GM19438 (cell line): Measurements from ENCODE around the gene PET100.

ENCODE experiments used
- ATAC-seq: cut with Tn5 transposase; IDR thresholded peaks from one replicate; pipeline ENCODE4 v1.9.1; 2021; ENCODE audit warnings: low read depth; ENCODE audit not compliant: unreplicated experiment

The PET100 gene, protein sequence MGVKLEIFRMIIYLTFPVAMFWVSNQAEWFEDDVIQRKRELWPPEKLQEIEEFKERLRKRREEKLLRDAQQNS

DNA sequence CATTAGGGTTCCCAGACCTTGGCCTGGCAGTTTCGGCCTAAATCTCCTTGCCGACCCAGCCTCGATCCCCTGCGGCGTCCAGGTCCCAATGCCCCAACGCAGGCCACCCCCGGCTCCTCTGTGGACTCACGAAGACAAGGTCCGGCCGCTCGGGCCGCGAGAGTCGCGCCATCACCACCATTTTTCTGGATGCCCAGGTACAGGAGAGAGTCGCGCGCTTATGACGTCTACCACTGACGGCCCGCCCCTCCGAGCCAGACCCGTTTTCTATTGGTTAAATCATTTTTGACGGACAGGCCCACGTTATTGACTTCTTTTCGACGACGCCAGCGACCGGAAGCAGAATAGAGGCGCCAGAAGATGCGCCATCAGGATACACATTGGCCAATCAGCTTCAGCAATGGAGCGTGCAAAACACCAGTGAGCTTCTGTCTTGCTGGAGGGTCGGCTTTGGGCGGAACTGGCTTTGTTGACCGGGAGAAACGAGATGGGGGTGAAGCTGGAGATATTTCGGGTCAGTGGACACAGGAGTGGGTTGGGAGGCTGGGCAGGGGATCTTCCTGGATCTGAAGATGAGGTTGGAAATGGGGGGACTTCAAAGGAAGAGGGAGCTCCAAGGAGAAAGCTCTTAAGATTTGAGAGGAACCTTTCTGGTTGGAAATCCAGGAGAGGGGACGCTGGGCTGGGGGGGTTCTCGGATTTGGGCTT lies at the start of gene PET100, which contains the start of gene XAB2:
TSS of gene PET100 (plus strand) at position 447 of the 708 bp plus-strand sequence. CDS start at position 488, 41 bp downstream.
TSS of gene XAB2 (minus strand) at position 199 of the 708 bp plus-strand sequence. CDS start at position 181, 18 bp downstream.
- peak; percentile 88 for ATAC-seq

DNA sequence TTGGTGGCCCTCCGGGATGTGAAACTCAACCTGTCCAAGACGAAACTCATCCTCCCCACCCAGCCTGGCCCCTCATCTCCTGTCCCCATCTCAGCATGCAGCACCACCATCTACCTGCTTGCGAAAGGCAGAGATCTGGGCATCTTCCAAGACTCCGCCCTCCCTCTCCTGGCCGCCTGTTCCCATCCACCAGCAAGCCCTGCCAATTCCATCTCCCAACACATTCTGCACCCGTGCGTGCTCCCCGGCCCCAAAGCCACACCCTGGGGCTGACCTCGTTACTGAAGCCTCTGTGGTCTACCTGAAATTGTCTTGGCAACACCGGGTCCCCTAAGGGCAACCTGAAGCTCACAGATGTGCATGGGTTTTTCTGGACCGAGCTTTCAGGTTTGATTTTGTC lies 47.1 kb upstream of the PET100 start:
- no peak for ATAC-seq

DNA sequence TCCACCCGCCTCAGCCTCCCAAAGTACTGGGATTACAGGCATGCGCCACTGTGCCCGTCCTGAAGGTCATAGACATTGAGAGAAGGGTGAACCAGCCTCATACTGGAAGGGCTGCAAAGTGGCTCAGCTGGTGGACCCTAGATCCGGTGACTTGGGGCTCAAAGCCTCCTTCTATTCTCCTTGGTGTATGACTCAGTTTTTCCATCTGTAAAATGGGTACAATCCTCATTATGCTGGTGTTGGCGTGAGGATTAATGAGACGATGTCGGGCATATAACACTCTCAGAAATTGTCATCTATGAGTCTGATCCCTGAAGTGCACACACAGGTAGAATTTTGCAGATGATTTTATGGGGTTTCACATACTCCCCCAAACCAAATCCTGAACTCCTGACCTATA lies 39.8 kb upstream of the PET100 start:
- ATAC-seq = no peak

DNA sequence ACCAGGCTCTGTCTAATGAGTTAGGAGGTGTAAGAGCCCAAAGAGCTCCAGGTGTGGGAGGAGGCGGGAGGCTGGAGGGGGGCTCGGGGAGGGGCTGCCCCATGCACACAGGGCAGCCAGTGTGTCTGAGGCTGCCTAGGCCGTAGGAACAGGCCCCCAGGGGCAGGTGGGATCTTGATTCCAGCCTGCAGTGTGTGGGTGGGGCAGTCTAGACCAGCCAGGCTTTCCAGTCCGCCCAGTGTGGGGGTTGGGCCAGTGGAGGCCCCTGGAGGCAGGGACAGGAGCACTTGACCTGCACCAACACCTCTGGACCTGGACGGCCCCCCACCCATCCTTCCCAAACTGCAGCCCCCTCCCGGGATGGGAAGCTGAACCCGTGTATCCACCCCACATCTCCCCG lies 39.3 kb upstream of the PET100 start:
- no peak for ATAC-seq

DNA sequence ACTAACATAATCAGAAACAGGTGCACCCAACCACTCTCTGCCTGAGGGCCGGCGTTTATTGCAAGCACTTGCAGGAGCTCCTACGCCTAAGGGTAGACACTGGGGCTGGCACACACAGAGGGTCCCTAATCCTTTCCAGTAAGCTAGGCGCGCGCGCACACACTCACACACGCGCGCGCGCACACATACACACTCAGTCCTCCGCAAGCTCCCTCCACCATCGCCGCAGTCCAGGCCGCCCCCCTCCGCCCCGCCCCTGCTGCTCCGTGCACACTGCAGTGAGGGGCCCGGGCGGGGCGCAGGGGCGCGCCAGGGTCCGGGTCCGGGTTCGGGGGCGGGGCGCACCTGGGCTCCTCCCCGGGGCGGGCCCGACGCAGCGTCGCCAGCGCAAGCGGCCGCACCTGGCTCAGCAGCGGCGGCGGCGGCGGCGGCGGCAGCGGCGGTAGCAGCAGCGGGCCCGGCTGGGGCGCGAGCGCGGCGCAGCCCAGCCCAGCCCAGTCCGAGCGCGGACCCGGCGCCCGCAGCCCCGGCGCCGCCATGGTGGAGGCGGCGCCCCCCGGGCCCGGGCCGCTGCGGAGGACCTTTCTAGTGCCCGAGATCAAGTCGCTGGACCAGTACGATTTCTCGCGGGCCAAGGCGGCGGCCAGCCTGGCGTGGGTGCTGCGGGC lies 34.0 kb upstream of the PET100 start, which contains the start of gene CAMSAP3:
TSS of gene CAMSAP3 (plus strand) at position 398 of the 668 bp plus-strand sequence. CDS start at position 538, 140 bp downstream.
- ATAC-seq = no peak

DNA sequence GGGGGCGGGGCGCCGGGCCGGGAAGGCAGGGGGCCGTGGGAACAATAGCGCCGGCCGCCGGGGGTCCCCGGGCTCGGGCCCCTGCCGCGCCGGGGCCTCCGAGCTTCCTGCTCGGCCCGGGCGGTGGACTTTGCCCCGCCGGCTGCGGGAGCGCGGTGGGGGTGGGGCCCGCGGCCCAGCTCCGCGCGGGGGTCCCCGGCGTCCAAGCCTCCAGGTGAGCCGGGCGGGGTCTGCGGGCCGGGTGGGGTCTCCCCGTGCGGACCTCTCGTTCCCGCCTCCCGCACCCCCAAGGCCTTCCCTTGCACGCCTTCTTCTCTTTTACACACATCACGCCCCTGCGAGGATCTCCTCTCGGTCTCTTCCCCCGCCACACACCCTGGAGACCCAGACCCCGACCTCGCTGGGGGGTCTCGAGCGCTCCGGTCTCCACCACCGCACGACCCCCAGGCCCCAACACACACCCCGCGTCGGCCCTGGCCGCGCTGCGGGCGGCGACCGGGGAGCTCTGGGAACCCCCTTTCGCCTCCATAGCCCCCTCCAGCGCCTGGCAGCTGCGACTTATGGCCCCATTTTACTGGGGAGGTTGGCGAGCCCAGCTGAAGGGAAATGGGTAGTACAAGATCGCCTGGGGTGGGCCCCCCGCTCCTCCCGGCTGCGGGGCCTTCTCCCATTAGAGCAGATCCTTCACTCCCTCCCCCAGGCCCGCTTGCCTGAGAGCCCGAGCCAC lies 33.2 kb upstream of the PET100 start:
- ATAC-seq = no peak

DNA sequence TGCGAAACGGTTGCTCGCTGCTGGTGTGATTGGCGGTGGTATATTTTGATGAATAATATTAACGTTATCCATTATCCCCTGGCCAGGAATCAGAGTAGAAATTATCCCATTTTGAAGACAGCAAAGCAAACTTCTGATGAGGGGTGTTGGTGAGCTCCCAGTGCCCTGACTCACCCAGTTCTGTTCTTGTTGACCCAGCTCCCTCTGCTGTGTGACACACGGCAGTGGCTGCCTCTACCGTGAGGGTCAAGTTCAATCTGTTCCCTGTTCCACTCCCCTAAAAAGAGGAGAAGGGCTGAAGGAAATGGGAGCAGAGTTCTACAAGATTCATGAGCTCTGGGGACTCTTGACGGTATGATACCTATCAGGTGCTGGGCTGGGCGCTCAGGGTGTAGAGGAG lies 31.9 kb upstream of the PET100 start:
- ATAC-seq = no peak

DNA sequence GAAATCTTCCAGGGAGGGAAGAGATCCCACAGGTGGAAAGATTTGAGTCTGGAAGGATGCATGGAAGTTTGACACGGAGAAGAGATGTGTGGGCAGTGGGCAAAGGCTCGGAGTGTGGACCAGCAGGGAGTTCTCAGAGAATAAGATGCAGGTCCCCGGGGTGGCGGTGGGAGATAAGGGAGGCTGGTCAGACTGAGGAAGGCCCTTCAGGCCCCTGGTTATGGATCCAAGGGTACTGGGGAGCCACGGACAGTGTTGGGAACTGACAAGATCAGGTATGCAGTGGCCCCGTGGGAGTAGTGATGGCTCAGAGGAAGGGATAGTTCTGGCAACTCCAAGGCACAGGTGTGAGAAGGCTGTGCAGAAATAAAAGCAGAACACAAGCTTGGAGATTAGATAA lies 31.4 kb upstream of the PET100 start:
- ATAC-seq = no peak

DNA sequence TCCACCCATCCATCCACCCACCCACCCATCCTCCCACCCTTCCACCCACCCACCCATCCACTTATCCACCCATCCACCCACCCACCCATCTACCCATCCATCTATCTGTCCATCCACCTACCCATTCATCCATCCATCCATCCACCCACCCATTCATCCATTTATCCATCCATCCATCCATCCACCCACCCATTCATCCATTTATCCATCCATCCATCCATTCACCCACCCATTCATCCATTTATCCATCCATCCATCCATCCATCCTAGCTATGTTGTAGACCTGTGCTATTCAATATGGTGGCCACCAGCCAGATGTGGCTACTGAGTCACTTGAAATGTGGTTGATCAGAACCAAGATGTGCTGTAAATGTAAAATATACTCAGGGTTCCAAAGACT lies 28.9 kb upstream of the PET100 start:
- ATAC-seq = no peak

DNA sequence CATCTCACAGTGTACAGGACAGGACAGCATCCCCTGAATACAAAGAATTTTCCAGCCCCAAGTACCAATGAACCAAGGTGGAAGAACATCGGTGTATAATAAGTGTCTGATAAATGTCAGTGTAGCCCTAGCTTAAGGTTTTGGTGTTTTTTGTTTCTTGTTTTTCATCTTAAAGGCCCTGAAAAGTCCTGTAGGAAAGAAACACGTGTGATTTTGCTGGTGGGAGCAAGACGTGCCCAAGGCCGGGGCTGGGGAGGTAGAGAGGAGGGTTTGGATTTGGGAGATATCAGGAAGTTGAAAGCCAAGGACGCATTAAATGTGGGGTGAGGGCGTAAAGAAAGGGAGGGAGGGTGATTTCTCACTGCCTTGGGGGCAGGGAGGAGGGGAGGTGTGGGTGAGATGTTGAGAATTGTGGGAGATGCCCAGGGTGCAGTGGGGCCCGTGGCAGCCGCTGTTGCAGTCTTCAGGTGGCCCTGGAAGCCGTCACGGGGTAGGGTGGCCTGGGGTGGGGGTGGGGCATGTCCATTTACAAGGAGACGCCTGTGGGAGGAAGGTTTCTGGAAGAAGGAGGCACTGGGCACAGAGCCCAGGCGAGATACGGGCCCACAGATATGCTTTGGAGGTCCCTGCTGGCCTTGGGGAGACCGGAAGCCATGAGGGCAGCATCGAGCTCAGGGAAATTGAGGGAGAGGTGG lies 27.2 kb upstream of the PET100 start:
- no peak for ATAC-seq

DNA sequence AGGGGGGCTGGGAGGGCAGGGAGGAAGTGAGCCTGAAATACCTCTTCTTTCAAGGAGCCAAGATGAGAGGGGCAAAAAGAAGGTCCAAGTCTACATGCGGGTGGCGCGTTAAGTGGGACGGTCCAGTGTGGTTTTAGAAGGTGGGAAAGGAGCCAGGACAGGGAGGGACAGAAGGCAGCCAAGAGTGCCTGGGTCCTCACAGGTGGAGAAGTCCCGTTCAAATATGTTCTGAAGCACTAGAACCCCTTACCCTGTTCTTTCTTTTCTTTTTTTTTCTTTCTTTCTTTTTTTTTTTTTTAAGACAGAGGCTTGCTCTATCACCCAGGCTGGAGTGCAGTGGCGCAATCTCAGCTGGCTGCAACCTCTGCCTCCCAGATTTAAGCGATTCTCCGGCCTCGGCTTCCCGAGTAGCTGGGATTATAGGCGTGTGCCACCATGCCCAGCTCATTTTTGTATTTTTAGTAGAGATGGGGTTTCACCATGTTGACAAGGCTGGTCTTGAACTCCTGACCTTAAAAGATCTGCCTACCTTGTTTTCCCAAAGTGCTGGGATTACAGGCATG lies 26.6 kb upstream of the PET100 start:
- ATAC-seq = no peak

DNA sequence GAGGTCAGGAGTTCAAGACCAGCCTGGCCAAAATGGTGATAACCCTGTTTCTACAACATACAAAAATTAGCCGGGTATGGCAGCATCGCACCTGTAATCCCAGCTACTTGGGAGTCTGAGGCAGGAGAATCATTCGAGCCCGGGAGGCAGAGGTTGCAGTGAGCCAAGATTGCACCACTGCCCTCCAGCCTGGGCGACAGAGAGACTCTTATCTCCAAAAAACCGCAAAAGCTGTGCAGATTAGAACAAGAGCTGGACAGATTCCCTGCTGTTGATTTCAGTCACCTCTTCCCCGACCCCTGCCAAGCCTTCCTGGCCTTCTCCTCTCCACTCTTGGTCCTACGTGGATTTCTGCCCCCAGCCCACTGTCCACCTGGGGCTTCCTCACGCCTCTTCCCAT lies 25.7 kb upstream of the PET100 start:
- no peak for ATAC-seq

DNA sequence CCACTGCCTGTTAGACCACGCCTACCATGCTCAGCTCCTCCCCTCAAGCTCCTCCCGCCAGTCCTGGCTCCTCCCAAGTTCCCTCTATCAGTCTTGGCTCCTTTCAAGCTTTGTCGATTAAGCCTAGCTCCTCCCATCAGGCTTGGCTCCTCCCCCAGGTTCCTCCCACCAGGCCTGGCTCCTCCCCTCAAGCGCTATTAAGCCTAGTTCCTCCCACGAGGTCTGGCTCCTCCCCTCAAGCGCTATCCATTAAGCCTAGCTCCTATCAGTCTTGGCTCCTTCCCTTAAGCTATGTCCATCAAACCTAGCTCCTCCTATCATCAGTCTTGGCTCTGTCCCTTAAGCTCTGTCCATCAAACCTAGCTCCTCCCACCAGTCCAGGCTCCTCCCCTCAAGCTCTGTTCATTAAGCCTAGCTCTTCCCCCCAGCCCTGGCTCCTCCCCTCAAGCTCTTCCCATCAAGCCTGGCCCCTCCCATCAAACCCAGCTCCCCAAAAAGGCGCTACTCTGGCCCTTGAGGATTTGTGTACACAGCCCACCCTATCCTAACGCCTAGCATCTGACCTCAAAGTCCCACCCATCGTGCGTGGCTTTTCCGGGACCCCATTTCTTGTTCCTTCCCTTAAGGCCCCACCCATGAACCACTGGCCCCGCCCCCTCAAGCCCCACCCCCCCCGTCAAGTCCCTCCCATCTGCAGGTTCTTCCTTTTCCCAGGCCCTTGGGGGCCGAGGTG lies 23.9 kb upstream of the PET100 start:
- ATAC-seq = no peak

DNA sequence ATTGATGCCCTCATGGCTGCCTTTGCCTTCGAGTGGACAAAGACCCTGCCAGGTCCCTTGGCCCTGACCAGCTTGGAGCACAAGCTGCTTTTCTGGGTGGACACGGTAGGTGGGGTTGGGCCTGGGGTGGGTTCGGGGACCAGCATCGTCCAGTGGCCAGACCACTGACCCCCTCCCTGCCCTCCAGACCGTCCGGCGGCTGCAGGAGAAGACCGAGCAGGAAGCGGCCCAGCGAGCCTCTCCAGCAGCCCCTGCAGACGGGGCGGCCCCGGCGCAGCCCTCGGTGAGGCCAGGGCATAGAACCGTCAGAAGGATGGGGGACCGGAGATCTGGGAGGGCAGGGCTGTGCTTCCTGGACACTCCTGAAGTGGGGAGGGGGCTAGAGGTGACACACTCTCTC lies 23.3 kb upstream of the PET100 start:
- ATAC-seq = no peak

DNA sequence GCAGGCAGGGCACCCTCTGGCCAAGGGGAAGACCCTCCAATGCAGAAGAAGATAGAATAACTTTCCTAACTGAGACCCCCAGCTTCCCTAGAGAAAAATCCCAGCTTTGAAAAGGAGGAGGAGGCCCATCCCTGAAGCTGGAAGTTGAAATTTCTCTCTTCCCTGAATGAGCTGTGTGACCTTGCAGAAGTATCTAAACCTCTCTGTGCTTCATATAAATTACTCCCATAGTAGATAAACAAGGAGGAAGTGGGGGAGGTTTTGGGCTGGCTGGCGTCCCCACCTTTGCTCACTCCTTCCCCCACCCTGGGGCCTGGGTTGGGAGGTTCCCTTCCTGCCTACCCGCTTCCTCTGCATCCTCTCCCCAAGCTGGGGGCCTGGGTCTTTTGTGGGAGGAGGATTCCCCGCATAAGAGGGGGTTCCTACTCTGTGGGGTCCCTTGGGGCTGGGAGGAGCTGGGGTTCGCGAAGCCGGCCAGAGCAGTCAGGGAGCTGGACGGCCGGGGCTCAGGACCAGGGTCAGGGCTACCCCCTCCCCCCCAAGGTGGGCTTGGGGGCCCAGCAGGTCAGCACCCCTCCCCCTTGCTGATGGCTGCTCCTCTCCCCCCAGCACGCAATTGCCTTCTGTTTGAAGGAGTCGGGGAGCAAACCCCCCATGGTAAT lies 22.2 kb upstream of the PET100 start:
- ATAC-seq = no peak

DNA sequence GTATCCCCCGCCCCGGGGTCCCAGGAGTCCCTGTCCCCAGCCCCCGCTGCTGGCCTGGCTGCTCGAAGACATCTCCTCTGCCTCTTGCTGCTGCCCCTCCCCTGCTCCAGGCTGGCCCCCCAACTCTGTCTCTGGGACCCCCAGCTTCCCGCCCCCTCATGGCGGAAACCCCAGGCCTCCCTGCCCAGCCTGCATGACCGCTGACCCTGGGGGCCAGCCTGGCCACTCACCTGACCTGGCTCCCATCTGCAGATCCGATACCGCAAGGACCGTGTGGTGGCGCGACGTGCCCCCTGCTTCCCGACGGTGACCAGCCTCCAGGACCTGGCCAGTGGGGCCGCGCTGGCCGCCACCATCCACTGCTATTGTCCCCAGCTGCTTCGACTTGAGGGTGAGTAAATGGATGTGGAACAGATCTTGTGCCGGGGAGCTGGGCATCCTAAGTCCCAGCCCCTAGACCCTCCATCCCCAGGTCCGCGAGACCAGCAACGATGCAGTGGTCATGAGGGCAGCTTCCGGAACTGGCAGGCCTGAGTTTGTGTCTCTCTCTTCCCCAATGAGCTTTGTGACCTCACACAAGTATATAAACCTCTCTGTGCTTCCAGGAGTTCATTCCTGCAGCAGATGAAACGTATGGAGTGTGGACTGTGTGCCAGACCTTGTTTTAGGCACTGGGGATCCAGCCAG lies 21.6 kb upstream of the PET100 start:
- no peak for ATAC-seq

DNA sequence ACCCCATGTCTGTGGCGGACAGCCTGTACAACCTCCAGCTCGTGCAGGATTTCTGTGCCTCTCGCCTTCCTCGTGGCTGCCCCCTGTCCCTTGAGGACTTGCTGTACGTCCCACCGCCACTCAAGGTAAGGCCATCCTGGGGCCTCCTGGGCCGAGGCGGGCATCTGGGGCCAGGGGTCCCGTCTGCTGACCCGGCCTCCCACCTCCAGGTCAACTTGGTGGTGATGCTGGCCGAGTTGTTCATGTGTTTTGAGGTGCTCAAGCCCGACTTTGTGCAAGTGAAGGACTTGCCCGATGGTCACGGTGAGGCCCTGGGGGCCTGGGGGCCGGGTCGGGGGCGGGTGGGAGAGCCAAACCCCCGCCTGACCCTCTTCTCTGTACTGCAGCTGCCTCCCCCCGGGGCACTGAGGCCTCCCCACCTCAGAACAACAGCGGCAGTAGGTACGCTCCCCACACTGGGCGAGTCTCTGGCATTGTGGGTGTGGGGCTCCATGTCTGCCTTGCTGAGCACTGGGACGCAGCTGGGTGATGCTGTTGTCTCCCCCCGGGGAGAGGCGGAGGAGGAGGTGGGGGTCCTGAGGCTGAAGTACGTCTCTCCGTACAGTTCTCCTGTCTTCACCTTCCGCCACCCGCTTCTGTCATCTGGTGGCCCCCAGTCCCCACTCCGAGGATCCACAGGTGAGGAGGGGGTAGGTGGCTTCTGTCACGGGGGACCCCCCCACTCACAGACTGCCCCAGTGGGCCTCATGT lies 18.9 kb upstream of the PET100 start:
- no peak for ATAC-seq
